Activated gamma-delta T cell treated with anti-CD3 and anti-CD28 coated beads, Interleukin-2, amount 50 U/mL, for 16 hours (primary cell): ENCODE results near the gene KRT76.

Experiments
- DNase-seq: peaks from one replicate; pipeline ENCODE4 v3.0.0-alpha.2; 2020; ENCODE audit warnings: low read depth

KRT76 gene

GRCh38 chr12:52776913-52777395 is at the start of gene KRT76:
TSS of gene KRT76 (minus strand) at chr12:52777345. CDS start at chr12:52777291, 54 bp downstream.
- DNase-seq = no peak

DNA sequence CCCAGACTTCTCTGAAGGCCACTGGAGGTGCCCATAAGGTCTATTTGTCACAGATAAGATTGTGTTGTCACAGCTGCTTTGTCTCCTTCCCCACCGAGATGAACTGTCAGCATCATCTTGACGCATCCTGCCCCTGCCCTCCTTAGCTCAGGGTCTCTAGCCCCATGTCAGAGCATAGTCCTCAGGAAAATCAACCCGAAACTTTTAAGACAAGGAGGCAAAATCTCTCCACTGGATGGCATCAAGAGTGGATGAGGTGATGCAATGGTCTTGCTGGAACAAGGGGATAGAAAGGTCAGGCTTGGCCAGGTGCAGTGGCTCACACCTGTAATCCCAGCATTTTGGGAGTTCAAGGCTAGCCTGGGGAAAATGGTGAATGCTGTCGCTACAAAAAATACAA is 48.8 kb upstream of the KRT76 start:
- DNase-seq = no peak

- no peak for DNase-seq
Measured at GRCh38 chr12:52824741-52825410, 47.7 kb upstream of the KRT76 start.

GRCh38 chr12:52823761-52824450 is 46.8 kb upstream of the KRT76 start:
- no peak for DNase-seq

GRCh38 chr12:52822771-52823510 is 45.8 kb upstream of the KRT76 start:
- no peak for DNase-seq

GRCh38 chr12:52821826-52822660 is 44.9 kb upstream of the KRT76 start:
- no peak for DNase-seq

GRCh38 chr12:52821071-52821730 is 44.1 kb upstream of the KRT76 start:
- DNase-seq = no peak

DNA sequence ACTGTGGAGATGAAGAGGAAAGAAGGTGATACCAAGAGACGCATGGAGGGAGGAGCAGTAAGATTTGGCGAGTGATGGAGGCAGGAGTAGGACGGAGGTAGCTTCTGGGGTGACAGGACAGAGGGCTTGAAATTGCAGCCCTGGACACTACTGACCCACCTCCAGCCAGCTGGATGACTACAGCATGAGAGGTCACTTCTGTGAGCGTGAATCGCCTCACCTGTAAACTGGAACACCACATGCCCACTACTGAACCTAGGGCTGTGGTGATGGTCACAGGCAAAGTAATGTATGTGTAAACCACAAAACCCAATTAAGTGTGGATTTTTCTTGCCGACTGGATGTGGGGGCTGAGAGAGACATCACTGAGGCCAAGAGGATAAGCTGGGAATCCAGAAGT is 43.4 kb upstream of the KRT76 start:
- no peak for DNase-seq

DNA sequence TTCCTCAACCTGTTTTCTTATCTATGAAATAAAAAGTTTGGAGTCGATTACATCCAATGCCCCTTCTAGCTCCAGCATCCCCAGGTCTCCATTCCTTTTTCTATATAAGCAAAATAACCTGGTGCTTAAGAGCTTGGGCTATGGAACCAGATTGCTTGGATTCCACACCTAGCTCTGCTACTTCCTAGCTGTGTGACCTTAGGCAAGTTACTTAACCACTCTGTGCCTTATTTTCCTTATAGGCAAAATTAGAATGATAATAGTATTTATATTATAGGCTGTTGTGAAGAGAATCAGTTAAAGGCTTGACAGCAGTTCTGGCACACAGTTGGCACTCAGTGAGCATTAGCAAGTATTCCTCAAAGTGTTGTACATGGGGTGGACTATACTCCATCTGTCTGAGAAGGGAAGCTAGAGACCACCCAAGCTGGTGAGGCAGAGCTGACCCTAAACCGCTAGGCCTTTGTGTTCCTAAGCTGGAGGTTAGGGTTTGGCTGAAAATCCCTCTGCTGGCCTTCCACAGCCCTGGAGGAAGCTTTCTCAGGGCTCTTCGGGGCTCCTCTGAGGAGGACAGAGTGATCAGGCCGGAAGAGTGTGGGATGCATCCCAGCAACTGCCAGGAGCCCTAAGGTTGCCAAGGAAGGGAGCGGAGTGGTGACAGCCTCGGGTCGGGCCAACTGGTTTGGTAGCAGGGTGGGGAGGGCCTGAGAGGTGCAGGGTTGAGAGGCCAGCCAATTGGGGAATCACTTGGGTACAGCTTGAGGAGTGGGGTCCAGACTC is 42.8 kb upstream of the KRT76 start:
- no peak for DNase-seq

DNA sequence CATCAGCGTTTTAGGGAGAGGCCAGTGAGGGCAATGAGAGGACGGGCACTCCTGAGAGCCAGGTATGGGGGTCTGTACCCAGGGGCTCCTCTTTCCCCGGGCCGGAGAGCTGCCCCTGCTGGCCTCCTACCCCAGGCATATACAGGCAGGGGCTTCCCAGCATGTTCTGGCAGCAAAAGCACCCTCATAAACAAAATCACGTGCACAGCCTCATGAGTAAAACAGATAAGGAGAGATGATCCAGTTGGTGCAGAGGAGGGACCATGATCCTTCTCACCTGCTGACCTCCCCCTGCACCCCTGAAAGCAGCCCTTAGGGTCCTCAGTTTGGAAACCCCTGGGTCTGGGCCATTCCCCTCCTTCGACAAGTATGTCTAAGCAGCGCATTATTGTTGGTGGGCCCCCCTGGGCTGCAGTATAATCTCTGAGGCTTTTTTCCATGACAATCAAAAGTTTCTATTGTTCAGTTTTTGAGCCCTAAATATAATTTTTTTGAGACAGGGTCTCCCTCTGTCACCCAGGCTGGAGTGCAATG is 41.8 kb upstream of the KRT76 start:
- no peak for DNase-seq

DNA sequence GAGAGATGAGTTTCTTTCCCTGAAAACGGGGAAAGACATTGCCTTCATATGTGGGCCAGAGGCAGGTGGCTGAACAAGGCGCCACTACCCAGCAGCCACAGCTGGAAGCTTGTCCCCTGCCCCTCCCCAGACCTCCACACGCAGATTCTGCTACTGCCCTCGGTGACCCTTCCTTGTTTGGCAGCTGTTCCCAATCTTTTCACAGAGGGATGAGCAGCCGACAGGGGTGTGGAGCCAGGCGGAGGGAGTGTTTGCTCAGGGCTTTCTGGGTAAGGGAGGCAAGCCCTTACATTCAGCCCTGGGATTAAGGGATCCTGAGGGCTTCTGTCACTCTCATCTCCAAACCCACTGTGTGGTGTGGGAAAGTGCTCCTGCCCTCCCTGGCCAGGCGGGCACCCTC is 41.2 kb upstream of the KRT76 start:
- no peak for DNase-seq

- no peak for DNase-seq
Measured at GRCh38 chr12:52817699-52818238, 40.6 kb upstream of the KRT76 start.

DNA sequence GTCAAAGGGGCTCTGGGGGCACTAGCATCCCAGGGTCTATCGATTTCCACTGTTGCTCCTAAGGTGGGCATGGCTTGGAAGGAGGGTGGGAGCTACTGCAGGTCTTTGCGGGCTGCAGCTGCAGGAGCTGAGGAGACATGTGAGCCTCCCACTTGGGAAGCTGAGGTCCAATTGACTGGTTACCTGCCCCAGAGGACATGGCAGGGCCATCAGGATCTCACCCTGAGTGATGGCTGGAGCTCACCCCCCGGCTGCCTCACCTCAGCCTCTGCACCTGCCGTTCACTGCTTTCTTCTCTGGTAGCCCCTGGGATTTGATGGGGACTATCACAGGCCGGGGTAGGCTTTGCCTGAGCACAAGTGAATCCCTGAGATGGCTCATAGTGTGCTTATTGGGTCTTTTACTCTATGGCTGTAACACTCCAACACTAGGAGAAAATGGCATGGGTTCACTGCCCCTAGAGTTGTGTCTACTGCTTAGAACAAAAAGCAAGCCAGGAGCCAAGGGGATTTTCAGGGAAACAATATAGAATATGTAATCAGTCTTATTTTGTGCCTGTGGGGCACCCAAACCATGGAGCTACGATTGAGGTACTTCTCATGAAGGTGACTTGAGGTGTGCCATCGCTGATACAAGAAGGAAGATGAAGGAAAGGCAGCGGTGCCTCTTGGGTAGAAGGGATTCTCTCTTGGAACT is 40.0 kb upstream of the KRT76 start:
- DNase-seq = no peak

GRCh38 chr12:52815676-52816588 is 38.8 kb upstream of the KRT76 start:
- DNase-seq = no peak

GRCh38 chr12:52815161-52815560 is 38.0 kb upstream of the KRT76 start:
- DNase-seq = no peak

DNA sequence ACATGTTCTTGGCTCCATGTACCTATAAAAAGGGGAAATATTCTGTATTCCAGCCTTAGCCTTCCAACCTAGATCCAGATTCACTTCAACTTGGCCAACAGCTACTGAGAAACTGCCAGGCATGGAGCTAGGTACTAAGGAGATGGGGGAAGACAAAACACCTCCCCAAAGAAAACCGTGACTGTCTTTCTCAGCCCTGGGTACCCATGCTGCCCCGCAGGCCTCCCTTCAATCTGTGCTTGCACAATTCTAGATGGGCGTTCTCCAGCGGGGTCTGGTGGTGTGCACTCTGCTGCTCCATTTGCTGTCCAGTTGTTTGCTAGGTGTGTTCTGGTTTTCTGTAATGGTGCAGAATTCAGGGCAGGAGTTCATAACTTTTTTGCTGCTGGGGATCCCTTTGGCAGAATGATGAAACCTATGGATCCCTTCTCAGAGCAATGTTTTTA is 37.6 kb upstream of the KRT76 start:
- DNase-seq = no peak

DNA sequence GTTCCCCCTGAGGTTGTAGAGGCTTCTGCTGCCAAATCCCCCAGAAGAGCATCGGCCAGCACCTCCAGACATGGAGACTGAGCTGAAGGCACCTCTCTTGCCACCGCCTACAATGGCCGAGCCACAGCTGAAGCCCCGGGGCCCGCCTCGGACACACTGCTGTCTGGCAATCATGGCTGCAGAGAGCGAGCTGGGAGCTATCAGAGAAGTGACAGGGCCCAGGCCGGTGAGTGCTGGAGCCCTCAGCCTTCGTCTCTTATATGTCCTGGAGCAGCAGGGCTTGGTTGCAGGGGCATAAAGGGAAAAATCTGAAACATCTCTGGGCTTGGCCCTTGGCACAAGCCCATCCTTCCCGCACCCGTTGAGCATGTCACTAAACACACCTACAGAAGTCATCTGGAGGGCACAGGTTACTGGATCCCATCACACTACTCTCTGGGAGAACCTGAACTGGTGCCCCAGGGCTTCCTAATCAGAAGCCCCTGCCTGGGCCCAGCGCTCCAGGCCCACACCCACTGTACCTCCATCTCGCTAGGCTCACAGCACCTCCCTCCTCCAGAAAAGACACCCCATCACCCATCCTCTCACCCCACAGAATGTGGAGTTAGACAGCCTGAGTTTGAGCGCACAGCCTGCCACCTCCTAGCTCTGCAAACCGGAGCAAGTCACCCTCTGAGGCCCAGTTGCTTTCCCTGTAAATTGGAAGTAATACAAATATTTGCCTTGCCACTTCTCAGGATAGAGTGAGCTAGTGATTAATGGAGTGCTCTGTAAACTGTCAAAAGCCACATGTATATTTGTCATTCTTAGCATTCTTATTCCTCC is 37.0 kb upstream of the KRT76 start, which contains the start of gene KRT4:
KRT4 (minus strand) TSS at position 232 of the 825 bp plus-strand sequence; CDS start at position 174, 58 bp downstream.
- no peak for DNase-seq
